Heart left ventricle (tissue), 13 donors: Measurements from ENCODE around the gene C8A.

ENCODE experiments used
- CTCF ChIP-seq, 12 donors: fragments of 200-600 bp; sonication (generic) in 4 of 12; IDR thresholded peaks; one replicate each; pipeline versions ENCODE4 v1.5.0 to v1.8.0; 2018 to 2022; ENCODE audit warnings: antibody characterized with exemption in 12 of 12, mild to moderate bottlenecking in 5 of 12
- POLR2A ChIP-seq, 2 donors: fragments of 450-650 bp; IDR thresholded peaks; one replicate each; pipeline ENCODE4 v1.6.1; 2017; ENCODE audit warnings: antibody characterized with exemption in 2 of 2, mild to moderate bottlenecking in 2 of 2, moderate library complexity in 2 of 2
- donor health status: ischemic (EF 13 %, LVEDD 7.1; RV severe dilation, severe dysfunction).
- donor health status: DM: no; HTN: yes; CAD: no.
- donor health status: DM: no; HTN: no; CAD: no.
- donor health status: ischemic (EF 25% LVEDD 6.9; RV normal size, moderate dysfunction).
- donor health status: ischemic (EF 25% LVEDD 5.7; RV mildly dilated, moderate dysfunction).
- donor health status: ischemic (EF 35%, LVEDD 5.7; RV mildly dilated, moderate dysfunction).
- donor health status: nonischemic (EF 11% LVEDD 7.7; RV severe dilation, severe dysfunction).
- donor health status: DM: yes; HTN: yes; CAD: no.
- donor health status: PGD.
- donor health status: ischemic (EF 29% LVEDD 5.4; RV normal size, mild dysfunction).
- donor health status: nonischemic (EF 23%, LVEDD 6.1; RV moderate dilation, normal function).

DNA sequence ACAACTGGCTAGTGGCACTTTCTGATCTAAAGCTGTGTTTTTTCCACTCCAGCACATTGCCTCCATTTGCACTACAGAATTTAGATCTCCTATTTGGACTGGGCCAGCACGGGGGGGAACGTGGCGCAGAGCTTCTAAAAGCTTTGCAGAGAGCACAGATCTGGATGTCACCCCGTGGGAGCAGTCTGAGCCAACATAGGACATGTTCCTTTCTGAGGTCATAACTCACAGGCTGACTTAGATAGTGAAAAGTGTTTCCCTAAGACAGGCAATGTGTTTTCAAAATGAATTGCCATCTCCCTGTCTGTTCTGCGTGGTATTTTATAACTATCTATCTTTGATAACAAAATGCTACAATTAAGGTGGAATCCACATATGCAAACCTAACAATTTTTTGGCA is 3.7 kb upstream of the C8A start:
- TF ChIP-seq CTCF (IDR thresholded peaks at IDR 0.05) (no peak), POLR2A (IDR thresholded peaks at IDR 0.05) (no peak)
